NCI-H2081 treated with DMSO at 0.1 percent for 48 hours (cell line): ENCODE measurements around the gene FRMPD2.
"Not testable (repeated sequence)": the region's sequence is repeated elsewhere in the genome, so short reads cannot be mapped to it uniquely, and the experiment has no call there.

ENCODE experiments used
- DNase-seq: peaks from one replicate; lab custom pipeline; 2025; lab: John Stamatoyannopoulos, UW

FRMPD2 gene

DNA sequence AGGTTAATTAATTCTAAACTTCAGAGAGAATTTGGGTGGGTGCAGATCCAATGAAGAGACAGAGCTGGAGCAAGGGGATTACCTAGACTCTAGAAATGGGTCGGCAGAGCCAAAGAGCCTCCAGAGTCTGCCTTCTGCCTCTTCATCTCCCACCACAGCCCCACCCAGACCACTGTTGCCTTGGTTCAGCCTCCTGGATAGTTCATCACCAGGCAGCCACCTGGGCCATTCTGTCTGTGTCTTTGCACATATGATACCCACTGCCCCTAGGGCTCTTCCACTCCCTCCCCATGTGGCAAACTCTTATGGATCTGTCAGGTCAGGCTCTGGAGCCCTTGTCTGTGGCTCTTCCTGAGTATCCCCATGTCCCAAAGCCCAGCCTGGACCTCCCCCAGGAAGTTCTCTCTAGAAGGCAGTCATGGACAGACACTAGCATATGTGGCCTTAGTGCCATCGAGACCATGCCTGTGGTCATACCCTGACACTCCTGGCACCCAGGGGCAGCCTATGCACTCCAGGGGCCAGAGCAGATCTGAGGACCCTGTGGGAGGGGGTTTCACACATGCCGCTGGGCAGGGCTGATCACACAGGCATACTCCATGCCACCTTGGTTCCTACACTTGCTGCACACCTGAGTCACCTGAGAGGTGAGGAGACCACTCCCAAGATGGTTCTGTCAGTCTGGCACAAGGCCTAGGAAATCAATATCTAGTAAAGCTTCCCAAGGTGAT, 41.6 kb downstream of the FRMPD2 start:
- DNase-seq = no peak

DNA sequence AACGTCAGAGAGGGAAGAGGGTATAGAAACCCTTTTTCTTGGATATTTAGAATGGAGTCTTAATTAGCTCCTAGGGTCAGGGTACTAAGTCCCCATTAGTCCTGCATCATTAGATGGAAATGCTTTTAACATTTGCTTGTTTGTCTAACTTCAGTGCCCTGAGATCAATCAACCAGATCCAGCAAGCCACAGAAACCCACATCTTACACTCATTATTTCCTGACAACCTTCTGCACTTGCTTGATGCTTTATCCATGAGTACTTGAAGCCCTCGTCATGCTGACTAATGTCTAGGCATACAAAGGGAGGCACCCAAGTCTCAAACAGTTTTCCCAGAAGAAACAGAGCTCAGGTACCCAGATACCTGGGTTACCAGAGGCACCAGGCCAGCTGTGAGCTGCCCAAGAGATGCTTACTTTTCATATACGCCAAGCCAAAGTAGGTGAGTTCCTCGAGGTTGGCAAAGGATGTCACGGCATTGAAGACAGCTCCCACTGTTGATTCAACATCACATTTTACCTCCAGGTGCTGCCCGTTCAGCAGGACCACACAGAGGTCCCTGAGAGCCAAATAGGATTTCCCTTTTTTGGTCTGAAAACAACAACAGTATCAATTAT, 42.7 kb downstream of the FRMPD2 start:
- DNase-seq = no peak

DNA sequence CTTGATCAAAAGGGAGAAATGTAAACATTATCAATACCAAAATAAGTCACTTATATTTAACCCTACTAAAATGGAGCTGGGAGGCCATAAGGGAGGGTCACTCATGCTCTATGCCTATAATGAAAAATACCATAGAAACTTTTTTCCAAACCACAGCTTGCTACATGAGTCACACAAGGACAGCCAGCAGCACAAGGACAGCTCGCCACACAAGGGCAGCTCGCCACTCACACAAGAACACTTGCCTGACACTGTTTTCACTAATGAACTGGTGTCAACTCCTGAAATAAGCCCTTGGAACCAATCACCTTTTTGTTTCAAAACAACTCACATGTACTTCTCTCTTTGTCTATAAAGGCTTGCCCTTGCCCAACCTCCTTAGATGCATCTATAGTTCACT, 43.3 kb downstream of the FRMPD2 start:
- no peak for DNase-seq

DNA sequence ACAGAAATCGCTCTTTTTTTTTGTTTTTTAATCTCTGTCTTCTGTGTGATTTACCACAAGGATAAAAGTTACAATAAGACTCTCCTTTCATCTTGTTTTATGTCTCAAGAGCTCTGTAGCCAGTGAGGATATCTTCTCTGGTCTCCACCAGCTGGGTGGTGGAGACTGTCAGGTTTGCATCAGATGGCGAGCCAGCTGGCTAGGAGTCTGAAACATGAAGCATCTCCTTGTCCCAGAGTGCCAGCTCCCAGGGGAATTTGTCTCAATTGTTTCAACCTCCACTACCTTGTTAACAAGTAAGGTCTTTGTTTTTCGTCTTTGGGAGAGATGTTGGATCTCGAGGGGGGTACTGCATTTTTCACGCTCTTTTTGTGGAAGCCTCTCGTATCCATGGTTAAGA, 47.3 kb downstream of the FRMPD2 start:
- no peak for DNase-seq

DNA sequence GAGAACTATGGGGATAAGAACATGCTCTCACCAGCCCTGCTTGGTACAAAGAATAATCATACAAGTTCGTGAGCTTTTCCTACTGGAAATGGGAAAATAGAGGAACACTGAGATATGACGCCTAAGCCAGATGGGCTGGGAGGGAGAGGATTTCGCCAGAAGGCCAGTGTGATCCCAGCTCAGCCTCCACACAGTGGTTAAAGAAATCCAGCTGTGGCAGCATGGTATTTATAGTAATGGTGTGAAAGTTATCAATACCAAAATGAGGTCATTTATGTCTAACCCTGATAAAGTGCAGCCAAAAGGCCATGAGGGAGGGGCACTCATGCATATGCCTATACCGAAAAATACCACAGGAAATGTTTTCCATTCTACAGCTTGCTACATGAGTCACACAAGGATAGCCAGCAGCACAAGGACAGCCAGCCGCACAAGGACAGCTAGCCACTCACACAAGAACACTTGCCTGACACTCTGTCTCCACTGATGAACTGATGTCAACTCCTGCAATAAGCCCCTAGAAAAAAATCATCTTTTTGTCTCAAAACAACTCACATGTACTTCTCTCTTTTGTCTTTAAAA, 49.4 kb downstream of the FRMPD2 start:
- DNase-seq = no peak

DNA sequence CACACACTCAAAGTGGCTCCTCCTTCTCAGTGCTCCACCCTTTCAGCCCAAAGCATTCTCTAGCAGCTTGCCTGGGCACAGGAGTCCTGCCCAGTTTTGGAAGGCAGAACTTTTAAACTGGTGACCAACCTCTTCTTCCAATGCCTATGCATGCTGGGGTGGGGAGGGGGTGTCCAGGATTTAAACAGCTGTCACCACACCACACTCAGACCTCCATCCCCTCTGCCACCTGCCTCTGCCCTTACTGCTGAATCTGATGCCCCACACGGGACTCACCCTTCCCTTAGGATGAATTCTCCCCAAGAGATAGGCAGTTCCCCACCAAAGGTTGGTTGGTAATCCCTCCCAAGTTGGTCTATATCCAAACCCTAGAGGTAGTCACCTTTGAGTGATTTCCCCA, 50.2 kb downstream of the FRMPD2 start:
- no peak for DNase-seq

DNA sequence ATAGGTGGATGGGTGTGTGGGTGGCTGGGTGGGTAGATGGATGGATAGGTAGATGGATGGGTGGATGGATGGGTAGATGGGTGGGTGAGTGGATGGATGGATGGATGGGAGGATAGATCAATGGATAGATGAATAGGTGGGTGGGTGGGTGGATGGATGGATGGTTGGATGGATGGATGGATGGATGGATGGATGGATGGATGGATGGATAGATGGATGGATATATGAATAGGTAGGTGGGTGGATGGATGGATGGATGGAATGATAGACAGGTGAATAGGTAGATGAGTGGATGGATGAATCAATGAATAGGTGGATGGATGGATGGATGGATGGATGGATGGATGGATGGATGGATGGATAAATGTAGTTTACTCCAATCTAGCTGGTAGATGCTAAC, 52.7 kb downstream of the FRMPD2 start:
- DNase-seq = no peak

DNA sequence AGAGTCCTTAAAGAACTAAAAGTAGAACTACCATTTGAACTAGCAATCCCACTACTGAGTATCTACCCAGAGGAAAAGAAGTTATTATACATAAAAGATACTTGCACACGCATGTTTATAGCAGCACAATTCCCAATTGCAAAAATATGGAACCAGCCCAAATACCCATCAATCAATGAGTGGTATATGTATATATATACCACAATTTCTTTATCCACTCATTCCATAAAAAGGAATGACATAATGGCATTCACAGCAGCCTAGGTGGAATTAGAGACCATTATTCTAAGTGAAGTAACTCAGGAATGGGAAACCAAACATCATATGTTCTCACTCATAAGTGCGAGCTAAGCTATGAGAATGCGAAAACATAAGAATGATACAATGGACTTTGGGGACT, 53.5 kb downstream of the FRMPD2 start:
- not testable (repeated sequence) for DNase-seq

DNA sequence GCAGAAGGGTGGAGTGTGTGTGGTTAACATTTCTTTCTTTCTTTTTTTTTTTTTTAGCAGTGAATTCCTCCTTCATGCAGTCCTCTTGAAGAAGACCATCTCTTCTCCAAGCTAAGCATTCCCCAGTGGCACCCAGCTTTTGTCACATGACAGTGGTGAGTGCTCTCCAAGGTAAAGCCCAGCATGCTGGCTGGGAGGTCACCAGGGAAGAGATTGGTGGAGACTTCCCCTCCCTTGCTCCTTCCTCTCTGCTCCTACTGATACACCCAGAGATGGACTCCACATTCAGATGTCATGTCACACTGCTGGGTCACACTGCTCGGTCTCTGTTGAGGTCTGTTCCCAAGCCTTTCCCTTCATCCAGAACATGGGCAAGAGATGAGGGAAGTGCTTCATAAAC, 55.3 kb downstream of the FRMPD2 start:
- no peak for DNase-seq

DNA sequence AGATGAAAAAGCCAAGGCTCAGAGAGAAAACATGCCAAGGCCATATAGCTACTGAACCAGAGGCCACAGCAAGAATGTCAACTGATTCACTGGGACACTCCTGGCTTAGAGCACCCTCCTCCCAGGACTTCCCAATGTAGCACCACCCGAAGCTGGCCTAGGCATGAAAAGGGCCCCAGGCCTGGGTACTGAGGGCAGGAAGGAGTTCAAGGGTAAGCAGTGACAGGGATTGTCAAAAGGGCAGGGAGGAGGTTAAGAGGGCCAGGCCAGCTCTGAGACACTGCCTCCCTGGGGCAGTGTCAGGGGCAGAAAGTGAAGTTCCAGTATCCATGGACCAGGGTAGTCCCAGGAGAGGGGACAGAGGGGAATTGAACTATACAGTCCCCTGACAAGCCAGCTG, 57.8 kb downstream of the FRMPD2 start:
- DNase-seq = no peak

DNA sequence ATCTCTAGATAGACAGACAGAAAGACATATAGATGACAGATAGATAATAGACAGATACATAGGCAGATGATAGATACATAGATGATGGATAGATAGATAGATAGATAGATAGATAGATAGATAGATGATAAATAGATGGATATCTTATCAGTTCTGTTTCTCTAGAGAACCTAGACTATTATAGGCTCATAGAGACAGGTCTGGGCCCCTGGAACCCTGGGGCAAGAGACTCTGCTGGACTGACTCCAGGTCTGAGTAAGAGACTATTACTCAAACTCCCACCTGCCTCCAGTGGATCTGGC, 58.3 kb downstream of the FRMPD2 start:
- DNase-seq = no peak

DNA sequence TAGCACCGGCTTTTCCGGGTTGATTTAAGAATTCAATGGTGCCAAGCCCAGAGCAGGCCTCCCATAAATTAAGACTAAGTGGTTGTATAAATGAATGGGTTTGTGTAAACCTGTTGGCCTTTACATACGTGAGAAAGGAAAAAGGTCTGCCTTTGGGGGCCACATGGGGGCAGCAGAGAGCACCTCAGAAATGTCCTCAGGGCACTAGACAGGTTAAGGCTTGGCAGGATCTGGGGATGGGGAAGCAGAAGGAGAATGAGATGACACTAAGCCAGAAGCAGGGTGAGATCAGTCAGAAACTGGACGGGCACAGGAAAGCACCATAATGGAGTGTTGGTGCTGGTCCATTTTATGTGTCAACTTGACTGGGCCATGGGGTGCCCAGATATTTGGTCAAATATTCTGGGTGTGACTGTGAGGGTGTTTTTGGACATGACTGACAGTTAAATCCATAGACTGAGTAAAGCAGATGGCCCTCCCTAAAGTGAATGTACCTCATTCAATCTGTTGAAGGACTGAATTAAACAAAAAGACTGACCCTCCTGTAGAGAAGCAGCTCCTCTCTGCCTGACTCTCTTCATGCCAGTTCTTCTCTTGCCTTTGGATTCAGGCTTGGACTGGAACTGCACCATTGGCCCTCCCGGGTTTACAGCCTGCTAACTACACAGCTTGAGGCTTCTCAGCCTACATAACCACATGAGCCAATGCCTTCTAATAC, 58.9 kb downstream of the FRMPD2 start:
- peak; percentile 1 for DNase-seq

DNA sequence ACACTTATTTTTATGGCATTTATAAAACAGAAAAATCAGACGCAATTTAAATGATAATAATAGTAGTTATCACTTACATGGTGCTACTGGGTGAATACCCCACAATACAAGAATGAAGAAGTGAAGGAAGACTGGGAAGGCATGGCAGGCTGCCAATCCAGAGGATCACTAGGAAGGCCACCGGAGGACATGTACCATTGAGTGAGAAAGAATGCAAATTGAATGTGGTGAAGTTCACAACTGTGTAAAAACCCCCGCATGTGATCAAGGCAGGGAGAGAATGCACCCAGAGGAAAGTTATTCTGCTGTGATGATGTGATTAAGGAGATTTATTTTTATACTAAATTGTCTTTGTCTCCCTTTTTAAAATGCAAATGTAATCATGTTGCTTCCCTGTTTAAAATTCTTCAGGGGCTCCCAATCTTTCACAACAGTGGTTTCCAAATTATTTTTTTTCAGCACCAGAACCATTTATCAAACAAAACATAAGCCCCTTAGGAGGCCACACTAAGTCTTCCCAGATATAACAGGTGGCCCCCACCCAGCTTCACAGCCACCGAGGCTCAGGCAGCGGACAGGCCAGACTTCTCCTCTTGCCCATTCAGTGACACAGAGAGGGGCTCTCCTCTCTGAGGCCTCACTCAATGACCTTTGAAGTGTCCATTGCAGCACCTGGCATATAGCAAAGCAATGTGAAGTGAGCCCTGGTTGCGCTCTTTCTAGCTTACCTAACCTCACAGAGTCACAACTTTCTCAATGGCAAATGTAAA, 59.6 kb downstream of the FRMPD2 start:
- no peak for DNase-seq

DNA sequence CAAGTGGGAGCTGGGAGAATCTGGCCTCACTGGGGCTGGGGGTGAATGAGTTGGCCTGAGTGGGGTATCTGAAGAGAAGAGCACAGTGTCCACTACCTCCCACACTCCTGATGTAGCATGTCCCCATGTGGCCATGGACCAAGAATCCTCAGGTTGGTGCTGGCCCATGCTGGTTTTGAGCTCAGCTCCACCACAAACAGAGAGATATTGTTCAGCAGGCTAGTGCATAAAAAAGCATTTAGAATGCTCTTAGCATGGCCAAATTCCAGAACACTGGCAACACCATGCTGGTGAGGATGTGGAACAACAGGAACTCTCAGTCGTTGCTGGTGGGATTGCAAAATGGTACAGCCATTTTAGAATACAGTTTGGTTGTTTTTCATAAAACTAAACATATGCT, 61.4 kb downstream of the FRMPD2 start:
- no peak for DNase-seq

DNA sequence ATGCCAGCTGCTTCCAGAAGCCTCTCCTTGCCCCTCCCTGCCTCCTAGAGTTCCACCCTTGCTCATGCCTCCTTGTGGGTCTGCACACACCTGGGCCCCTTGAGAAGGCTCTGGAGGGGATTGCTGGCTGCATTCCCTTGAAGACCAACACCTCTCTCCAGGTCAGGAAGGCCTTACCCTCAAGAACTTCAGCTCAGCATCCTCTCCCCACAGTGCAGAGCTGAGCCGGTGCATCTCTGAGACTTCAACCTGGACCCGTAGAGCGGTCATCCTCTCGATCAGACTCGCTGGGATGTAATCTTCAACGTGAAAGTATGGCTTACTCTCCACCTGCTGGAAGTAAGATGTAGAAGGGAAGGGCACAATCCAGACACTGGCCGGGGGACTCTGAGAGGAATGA, 62.7 kb downstream of the FRMPD2 start:
- DNase-seq = no peak

DNA sequence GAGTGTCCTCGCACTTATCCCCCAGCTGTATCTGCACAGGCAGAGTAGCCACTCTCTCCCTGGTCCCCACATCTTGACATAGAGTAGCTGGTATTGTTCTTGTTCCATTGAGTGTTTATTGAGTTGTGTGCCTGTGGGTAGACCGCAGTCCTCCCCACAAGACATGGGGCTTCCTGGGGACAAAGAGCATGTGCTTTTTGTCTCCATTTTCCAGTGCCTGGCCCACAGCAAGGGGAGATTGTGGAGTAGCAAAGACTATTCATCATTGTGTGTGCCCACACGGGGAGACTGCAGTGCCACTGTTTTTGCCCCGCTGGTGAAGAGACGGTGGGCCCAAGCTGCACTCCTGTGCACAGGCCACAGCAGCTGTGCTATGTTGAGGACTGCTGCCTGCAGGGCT, 63.5 kb downstream of the FRMPD2 start:
- DNase-seq = no peak

DNA sequence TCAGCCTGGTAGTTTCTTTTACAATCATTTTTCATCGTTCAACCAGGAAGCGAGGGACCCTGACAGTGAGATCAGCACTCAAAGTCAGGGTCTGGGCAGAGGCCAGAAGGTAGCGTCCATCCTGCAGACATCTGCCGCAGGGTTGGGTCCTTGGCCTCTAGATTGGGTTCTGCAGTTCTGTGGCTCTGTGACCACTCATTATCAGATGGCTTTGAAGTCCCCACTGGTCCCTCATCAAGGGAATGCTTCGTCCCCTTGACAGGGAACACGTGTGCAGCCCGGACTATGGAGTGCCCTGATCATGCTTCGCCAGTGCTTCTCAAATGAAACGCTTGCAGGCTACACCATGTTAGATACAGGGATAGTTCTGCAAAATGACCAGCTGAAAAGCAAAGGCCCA, 64.1 kb downstream of the FRMPD2 start:
- no peak for DNase-seq

DNA sequence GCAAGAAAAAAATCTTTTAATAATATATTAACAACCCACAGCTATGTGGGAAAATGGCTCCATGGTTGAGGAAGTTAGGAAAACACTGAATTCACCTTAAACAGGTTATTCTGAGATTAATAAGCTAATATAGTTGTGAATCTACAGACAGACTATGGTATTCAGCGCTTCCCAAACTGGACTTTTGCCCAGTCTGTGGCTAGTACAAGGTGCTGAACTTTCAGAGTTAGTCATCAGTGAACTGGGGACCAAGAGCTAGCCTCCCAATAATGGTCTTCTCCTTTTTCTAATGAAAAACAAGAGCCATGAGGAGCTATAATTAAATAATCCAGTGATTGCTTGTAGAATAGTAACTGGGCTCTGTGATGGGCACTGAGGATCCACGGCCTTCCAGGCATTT, 65.3 kb downstream of the FRMPD2 start:
- DNase-seq = no peak

DNA sequence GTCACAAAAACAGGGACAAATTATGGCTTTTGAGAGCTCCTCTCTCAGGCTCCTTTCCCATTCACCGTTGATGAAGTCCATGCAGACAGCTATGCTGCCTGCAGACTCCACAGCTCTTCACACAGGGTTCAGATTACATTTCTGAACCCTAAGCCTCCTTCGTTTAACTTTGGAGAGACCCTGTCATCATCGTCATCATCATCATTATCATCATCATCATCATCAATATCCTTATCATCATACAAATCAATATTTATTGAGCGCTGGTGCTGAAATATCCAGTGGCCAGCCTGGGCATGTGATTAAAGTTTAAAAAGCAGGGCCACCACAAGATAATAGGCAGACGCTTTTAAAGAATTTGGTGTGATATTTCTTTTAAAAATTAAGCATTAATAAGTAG, 66.6 kb downstream of the FRMPD2 start:
- no peak for DNase-seq

DNA sequence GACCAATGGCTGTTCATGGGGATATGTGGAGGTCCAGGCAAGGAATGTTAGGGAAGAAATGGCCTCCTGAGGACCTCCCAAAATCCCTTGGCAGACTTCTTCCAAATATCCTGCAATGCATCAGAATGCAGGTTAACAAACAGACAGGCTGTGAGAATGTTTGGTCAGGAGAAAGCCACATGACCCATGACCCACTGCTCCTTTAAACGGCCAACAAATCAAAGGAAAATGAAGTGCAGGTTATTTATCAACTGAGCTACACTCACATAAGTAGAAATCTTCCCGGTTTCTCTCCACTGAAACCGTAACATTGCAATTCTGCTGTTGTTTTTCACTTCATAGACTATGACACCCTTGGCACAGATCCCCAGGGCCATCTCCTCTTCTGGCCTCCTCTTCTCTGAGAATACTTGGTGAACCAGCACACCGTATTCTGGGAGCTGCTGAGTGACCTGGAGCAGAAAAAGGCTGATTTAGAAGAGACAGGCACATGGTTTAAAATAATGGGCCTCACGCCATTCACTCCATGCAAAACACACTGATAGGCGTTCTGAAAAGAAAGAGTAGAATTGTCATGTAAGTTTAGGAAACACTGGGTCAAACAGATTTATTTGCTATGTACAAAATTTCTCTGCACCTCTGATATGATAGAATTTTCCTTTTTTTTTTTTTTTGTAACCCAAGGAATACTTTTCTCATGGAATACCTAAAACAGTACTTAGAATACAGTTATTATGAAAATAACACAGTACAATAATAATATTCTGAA, 67.8 kb downstream of the FRMPD2 start:
- no peak for DNase-seq

DNA sequence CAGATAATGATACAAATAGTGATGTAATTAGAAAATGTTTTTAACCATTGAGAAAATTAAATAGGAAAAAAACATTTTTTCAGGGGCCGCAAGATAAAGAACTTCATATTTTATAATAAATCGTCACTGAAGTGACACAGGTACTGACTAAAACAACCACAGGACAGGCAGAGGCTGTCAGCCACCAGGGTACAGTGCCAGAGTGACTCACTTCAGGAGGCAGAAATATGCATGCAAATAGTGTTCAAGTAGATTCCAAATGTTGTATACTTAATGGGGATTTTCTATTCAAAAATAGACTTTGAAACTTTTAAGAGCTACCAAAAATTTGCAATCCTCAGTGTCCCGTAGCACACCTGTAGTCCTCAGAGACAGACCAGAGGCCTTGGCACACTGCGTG, 68.6 kb downstream of the FRMPD2 start:
- DNase-seq = no peak
